Subcutaneous abdominal adipose tissue (tissue), 5 donors: ENCODE measurements around the gene PHF13.

Experiments
- H3K27ac ChIP-seq: one replicate; pipeline ENCODE4 v1.7.0; 2013; ENCODE audit warnings: low read depth, mild to moderate bottlenecking, inconsistent platforms, low read length, moderate library complexity
- H3K27me3 ChIP-seq, 5 donors: one replicate each; pipeline ENCODE4 v1.7.0; 2013; ENCODE audit warnings: low read length in 5 of 5, inconsistent platforms in 1 of 5; ENCODE audit not compliant: control insufficient read depth in 5 of 5, insufficient read depth in 4 of 5
- H3K36me3 ChIP-seq, 5 donors: one replicate each; pipeline ENCODE4 v1.7.0; 2013; ENCODE audit warnings: low read length in 5 of 5; ENCODE audit not compliant: control insufficient read depth in 5 of 5, insufficient read depth in 5 of 5
- H3K4me1 ChIP-seq, 5 donors: one replicate each; pipeline ENCODE4 v1.7.0; 2013; ENCODE audit warnings: low read length in 5 of 5, mild to moderate bottlenecking in 3 of 5, moderate library complexity in 1 of 5; ENCODE audit not compliant: control insufficient read depth in 5 of 5, insufficient read depth in 5 of 5
- H3K4me3 ChIP-seq, 5 donors: one replicate each; pipeline ENCODE4 v1.7.0; 2013; ENCODE audit warnings: low read length in 5 of 5, low read depth in 1 of 5
- H3K9ac ChIP-seq, 5 donors: one replicate each; pipeline ENCODE4 v1.7.0; 2013; ENCODE audit warnings: low read length in 5 of 5, mild to moderate bottlenecking in 4 of 5, moderate library complexity in 3 of 5
- H3K9me3 ChIP-seq, 5 donors: one replicate each; pipeline ENCODE4 v1.7.0; 2013; ENCODE audit warnings: low read length in 5 of 5; ENCODE audit not compliant: control insufficient read depth in 5 of 5
- donor health status: healthy.
- donor health status: healthy.
- donor health status: healthy.
- donor health status: healthy.
- donor health status: healthy.

Gene PHF13

GRCh38 chr1:6627841-6628545, 14.5 kb downstream of the PHF13 start:
- Histone ChIP-seq H3K9ac (peak overlapping the region in 2 of 5 donors; percentile 30 to 41), H3K27me3 (no peaks in the 10 kb centered on the region), H3K9me3 (no peaks in the 10 kb centered on the region), H3K27ac (no peak overlapping the region), H3K4me1 (peaks cover 7 to 39% (median 33%) of the 10 kb centered on the region in 5 donors), H3K36me3 (peaks cover 0 to 50% (median 40%) of the 10 kb centered on the region in 5 donors), H3K4me3 (no peak overlapping the region)

- peak overlapping the region in 1 of 5 donors; percentile 41 for H3K9ac ChIP-seq
Measured at GRCh38 chr1:6628971-6629479, 15.5 kb downstream of the PHF13 start.

DNA sequence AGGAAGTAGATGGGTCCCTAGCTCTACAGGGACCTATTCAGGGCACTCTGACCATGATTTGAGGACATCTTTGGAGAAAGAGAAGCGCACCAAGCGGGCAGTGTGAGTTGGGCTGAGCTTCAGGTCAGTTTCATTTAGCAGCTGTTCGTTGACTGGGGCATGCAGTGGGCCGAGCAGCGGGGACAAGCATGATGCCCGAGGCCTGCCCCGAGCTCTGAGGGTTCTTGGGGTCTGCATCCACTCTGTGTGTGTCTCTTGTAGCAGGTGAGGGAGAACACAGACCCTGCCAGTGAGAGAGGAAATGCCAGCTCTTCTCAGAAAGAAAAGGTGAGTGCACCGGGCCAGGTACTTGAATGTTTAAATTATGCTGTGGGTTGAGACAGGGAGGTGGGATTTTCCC, 16.5 kb downstream of the PHF13 start:
- Histone ChIP-seq H3K36me3 (peaks cover 0 to 69% (median 57%) of the 10 kb centered on the region in 5 donors), H3K4me3 (no peak overlapping the region), H3K27me3 (no peaks in the 10 kb centered on the region), H3K27ac (no peak overlapping the region), H3K9ac (no peak overlapping the region), H3K9me3 (no peaks in the 10 kb centered on the region), H3K4me1 (peaks cover 2 to 22% (median 15%) of the 10 kb centered on the region in 5 donors)

More at GRCh38 chr1:6628971-6629479, 15.5 kb downstream of the PHF13 start:
- H3K4me1 ChIP-seq: peaks cover 5 to 30% (median 24%) of the 10 kb centered on the region in 5 donors
- H3K27me3 ChIP-seq: no peaks in the 10 kb centered on the region
- no peak overlapping the region for H3K4me3 ChIP-seq
- no peak overlapping the region for H3K27ac ChIP-seq
- H3K36me3 ChIP-seq: peaks cover 0 to 59% (median 50%) of the 10 kb centered on the region in 5 donors
- H3K9me3 ChIP-seq: no peaks in the 10 kb centered on the region

DNA sequence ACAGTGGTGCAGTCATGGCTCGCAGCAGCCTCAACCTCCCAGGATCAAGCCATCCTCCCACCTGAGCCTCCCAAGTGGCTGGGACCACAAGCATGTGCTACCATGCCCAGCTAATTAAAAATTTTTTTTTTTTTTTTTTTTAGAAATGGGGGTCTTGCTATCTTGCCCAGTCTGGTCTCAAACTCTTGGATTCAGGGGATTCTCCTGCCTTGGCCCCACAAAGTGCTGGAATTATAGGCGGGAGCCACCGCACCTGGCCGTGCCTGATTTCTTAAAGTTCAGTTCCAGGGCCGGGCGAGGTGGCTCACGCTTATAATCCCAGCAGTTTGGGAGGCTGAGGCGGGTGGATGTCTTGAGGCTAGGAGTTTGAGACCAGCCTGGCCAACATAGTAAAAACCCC, 17.5 kb downstream of the PHF13 start:
- Histone ChIP-seq H3K4me1 (peaks cover 2 to 22% (median 9%) of the 10 kb centered on the region in 5 donors), H3K4me3 (no peak overlapping the region), H3K9me3 (no peaks in the 10 kb centered on the region), H3K36me3 (peaks cover 0 to 79% (median 64%) of the 10 kb centered on the region in 5 donors), H3K27ac (no peak overlapping the region), H3K27me3 (no peaks in the 10 kb centered on the region), H3K9ac (no peak overlapping the region)

GRCh38 chr1:6632588-6633514, 19.3 kb downstream of the PHF13 start:
- Histone ChIP-seq H3K27ac (no peak overlapping the region), H3K9ac (no peak overlapping the region), H3K4me1 (peaks cover 0 to 23% (median 3%) of the 10 kb centered on the region in 5 donors), H3K27me3 (no peaks in the 10 kb centered on the region), H3K9me3 (no peaks in the 10 kb centered on the region), H3K36me3 (peaks cover 0 to 94% (median 79%) of the 10 kb centered on the region in 5 donors), H3K4me3 (no peak overlapping the region)

GRCh38 chr1:6634371-6635052, 21.0 kb downstream of the PHF13 start:
- Histone ChIP-seq H3K27me3 (peaks cover 0 to 4% (median 0%) of the 10 kb centered on the region in 5 donors), H3K4me3 (no peak overlapping the region), H3K9ac (no peak overlapping the region), H3K36me3 (peaks cover 0 to 85% (median 72%) of the 10 kb centered on the region in 5 donors), H3K9me3 (no peaks in the 10 kb centered on the region), H3K27ac (no peak overlapping the region), H3K4me1 (peaks cover 8 to 32% (median 12%) of the 10 kb centered on the region in 5 donors)

- Histone ChIP-seq H3K9ac (no peak overlapping the region), H3K36me3 (peaks cover 0 to 85% (median 72%) of the 10 kb centered on the region in 5 donors)
Measured at GRCh38 chr1:6635161-6635909, 21.8 kb downstream of the PHF13 start.

DNA sequence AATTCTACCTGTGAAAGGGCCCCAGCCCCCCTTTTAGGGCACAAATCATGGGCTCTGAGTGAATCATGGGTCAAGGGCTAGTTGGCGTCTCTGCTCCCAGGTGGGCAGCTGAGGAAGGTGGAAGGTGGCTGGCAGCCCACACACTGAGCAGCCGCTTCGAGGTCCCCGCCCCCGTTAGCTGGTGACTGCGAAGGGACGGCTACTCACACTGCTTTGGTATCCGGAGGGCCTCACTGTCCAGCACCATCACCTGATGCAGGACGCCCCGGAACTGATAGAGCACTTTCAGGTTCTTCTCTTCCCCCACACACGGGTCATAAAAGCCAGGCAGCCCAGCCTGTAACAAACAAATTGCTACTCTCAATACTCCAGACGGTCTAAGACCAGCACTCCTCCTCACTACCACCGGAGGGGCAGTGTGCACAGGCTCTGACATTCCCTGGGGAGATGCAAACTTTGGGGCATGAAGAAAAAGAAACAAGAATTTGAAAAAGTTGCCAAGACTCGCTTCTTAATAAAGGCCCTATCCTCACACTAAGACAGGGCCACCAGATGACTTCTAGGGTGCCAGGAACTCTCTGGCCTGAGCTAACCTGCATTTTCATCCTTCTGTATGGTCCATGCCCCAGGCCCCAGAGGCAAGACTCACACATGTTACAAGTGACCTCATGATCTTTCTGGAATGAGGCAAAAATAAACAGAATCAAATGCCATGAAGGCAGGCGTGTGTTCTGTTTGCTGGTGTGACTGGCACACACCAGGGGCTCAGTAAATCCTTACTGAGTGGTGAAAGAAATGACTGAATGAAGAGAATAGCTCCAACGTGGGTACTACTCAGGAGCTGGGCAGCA, 22.6 kb downstream of the PHF13 start:
- no peaks in the 10 kb centered on the region for H3K9me3 ChIP-seq
- H3K9ac ChIP-seq: no peak overlapping the region
- H3K4me1 ChIP-seq: peaks cover 8 to 32% (median 12%) of the 10 kb centered on the region in 5 donors
- no peak overlapping the region for H3K4me3 ChIP-seq
- H3K27ac ChIP-seq: peak overlapping the region; percentile 3
- peaks cover 0 to 4% (median 0%) of the 10 kb centered on the region in 5 donors for H3K27me3 ChIP-seq
- H3K36me3 ChIP-seq: peaks cover 0 to 83% (median 67%) of the 10 kb centered on the region in 5 donors

More at GRCh38 chr1:6635161-6635909, 21.8 kb downstream of the PHF13 start:
- Histone ChIP-seq H3K27me3 (peaks cover 0 to 4% (median 0%) of the 10 kb centered on the region in 5 donors), H3K4me1 (peaks cover 8 to 32% (median 12%) of the 10 kb centered on the region in 5 donors), H3K4me3 (no peak overlapping the region), H3K27ac (no peak overlapping the region), H3K9me3 (no peaks in the 10 kb centered on the region)
